ENCODE results near the gene IER5L.

IER5L gene

GRCh38 chr9:129177791-129178567, at the start of gene IER5L:
IER5L (minus strand) TSS chr9:129178261; CDS start chr9:129178052, 209 bp downstream.
- DNase-seq: peak; percentile 96

GRCh38 chr9:129227843-129228189, 49.8 kb upstream of the IER5L start:
- no peak for DNase-seq

- peak; percentile 89 for DNase-seq
Observed at GRCh38 chr9:129225815-129226214, 47.8 kb upstream of the IER5L start.

GRCh38 chr9:129225490-129225778, 47.4 kb upstream of the IER5L start:
- DNase-seq: no peak

- DNase-seq: no peak
Observed at GRCh38 chr9:129224618-129225489, 46.8 kb upstream of the IER5L start.

GRCh38 chr9:129223551-129224208, 45.6 kb upstream of the IER5L start:
- DNase-seq: no peak

- DNase-seq: no peak
Observed at GRCh38 chr9:129222819-129223218, 44.8 kb upstream of the IER5L start.

- DNase-seq: no peak
Observed at GRCh38 chr9:129221979-129222635, 44.0 kb upstream of the IER5L start.

GRCh38 chr9:129221233-129221632, 43.2 kb upstream of the IER5L start:
- no peak for DNase-seq

GRCh38 chr9:129220771-129221170, 42.7 kb upstream of the IER5L start:
- no peak for DNase-seq

- DNase-seq: no peak
Observed at GRCh38 chr9:129218918-129219317, 40.9 kb upstream of the IER5L start.

- DNase-seq: no peak
Observed at GRCh38 chr9:129218272-129218625, 40.2 kb upstream of the IER5L start.

GRCh38 chr9:129213551-129213950, 35.5 kb upstream of the IER5L start:
- no peak for DNase-seq

GRCh38 chr9:129211686-129212085, 33.6 kb upstream of the IER5L start:
- no peak for DNase-seq

GRCh38 chr9:129210125-129210524, 32.1 kb upstream of the IER5L start:
- no peak for DNase-seq

GRCh38 chr9:129209580-129209979, 31.5 kb upstream of the IER5L start:
- no peak for DNase-seq

- DNase-seq: no peak
Observed at GRCh38 chr9:129209109-129209508, 31.0 kb upstream of the IER5L start.

GRCh38 chr9:129208207-129209032, 30.4 kb upstream of the IER5L start:
- DNase-seq: no peak

- DNase-seq: no peak
Observed at GRCh38 chr9:129206905-129207304, 28.8 kb upstream of the IER5L start.

- DNase-seq: no peak
Observed at GRCh38 chr9:129206401-129206800, 28.3 kb upstream of the IER5L start.

- DNase-seq: no peak
Observed at GRCh38 chr9:129204840-129205239, 26.8 kb upstream of the IER5L start.

- no peak for DNase-seq
Observed at GRCh38 chr9:129203556-129203909, 25.5 kb upstream of the IER5L start.
